Loucy (cell line): ENCODE results near the gene ANKUB1.

Experiments
- EZH2phosphoT487 ChIP-seq: fragments of 200-600 bp; IDR thresholded peaks from 2 replicates; pipeline ENCODE4 v1.6.1; 2018; ENCODE audit warnings: antibody characterized with exemption, mild to moderate bottlenecking, moderate library complexity, borderline replicate concordance
- TF ChIP-seq, protein P1 (sequence below): fragments of 200-600 bp; sonication (generic); conservative IDR thresholded peaks from 2 replicates; pipeline ENCODE4 v1.5.1; 2014; ENCODE audit warnings: mild to moderate bottlenecking, antibody characterized with exemption, low read length

GRCh38 chr3:149790698-149791097 is 1.7 kb downstream of the ANKUB1 start:
- TF ChIP-seq, protein P1, sequence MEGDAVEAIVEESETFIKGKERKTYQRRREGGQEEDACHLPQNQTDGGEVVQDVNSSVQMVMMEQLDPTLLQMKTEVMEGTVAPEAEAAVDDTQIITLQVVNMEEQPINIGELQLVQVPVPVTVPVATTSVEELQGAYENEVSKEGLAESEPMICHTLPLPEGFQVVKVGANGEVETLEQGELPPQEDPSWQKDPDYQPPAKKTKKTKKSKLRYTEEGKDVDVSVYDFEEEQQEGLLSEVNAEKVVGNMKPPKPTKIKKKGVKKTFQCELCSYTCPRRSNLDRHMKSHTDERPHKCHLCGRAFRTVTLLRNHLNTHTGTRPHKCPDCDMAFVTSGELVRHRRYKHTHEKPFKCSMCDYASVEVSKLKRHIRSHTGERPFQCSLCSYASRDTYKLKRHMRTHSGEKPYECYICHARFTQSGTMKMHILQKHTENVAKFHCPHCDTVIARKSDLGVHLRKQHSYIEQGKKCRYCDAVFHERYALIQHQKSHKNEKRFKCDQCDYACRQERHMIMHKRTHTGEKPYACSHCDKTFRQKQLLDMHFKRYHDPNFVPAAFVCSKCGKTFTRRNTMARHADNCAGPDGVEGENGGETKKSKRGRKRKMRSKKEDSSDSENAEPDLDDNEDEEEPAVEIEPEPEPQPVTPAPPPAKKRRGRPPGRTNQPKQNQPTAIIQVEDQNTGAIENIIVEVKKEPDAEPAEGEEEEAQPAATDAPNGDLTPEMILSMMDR: no peak
- no peak for TF ChIP-seq EZH2phosphoT487
